GM19452 (cell line): Measurements from ENCODE around the gene GALNT13.
A peak's percentile ranks its signal among the peaks of the same experiment; 100 is the strongest.

Experiments used
- ATAC-seq: cut with Tn5 transposase; IDR thresholded peaks from one replicate; pipeline ENCODE4 v1.9.1; 2021; ENCODE audit not compliant: unreplicated experiment

The GALNT13 gene

DNA sequence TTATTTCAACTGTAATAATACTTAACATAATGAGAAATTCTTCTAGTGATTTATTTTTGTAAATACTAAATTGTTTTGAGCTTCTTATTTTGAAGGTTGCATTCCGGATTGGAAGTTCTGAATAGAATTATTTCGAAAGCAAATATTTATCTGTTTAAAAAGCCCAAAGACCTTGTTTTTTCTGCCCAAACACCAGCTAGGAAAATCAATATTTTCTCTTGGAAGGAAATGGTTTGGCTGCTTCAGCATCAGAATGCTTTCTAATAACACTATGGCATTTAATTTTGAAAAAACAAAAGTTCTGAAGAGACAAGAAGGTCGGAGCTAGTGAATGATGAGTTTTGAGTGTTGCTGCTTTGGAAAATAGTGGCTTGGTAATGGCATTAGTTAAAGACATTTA lies 522.9 kb downstream of the GALNT13 start:
- ATAC-seq, result no peak

DNA sequence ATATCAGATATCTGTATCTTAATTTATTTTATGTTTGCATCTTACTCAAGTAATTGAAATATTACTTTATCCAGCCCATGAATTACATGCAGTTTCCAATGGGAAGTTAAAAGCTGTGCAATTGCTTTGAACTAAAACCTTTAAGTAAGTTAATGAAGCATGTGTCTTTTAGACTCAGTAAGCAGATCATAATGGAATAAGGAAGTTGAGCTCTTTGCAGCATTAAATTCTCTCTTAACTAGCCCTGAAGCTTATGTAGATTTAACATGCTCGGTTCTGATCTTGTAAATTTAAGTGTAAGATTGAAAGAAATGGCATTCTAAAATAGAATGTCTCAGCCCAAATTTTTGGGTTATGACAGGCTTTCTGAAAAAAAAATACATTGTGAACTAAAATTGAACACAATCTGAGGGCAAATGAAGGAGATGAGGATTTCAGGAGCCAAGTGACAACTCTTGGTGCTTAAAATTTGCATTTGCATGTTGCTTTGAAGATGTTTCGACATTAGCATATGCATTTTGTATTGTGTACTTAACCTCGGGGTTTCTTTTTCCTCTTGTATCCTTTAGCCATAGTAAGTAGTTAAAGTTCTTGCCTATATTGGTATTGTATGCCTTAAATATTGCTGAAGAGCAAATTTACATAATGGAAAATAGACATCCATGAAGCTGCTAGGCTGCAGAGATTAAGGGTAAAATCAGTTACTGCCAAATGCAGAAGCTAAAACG lies 529.0 kb downstream of the GALNT13 start:
- ATAC-seq, result no peak

DNA sequence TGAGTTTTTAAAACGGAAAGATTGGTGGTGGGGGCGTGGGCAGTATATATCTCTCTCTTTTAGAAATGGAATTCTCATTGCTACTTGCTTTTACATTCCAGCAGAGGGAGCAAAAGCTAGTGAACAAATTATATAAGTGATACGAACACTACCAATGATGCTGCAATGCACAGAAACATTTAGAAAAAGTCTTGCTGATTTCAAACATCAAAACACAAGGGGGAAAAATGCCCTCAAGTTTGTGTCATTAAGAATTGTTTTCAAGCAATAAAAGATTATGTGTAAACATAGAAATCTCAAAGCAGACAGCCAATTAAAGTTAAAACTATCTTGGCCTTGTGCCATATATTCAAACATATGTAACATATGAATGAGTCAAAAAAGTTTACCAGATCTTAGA lies 530.5 kb downstream of the GALNT13 start:
- ATAC-seq, result peak; percentile 55

DNA sequence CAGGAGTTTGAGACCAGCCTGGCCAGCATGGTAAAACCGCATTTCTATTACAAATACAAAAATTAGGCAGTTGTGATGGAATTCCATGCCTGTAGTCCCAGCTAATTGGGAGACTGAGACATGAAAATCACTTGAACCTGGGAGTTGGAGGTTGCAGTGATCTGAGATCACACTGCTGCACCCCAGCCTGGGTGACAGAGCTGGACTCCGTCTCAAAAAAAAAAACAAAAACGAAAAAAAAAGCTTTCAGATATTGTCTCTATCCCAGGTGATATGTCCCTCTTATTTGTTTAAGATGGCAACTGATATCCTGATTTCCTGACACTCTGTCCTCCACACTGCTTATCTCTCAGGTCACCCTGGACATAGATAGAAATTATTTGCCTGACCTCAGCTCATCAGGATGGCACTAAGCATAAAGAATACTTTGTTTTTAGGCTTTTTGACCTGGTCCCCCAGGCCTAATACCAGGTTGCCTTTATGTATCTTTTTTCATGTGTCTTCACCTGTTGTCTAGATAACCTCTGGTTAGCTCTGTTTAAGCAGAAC lies 531.6 kb downstream of the GALNT13 start:
- no peak for ATAC-seq

DNA sequence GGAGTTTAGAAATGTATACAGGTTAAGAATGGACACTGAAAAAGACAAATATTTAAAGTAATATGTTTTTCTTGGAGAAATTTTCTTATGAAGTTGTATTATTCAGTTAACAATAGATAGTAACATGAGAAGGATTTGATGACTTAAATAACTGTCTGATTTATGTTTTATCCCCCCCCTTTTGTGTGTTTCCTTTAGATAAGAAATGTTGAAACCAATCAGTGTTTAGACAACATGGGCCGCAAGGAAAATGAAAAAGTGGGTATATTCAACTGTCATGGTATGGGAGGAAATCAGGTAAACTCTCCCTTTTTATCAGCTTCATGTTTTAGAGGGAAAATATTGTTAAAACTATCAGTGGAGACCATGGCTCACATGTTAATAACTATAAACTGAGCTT lies 537.1 kb downstream of the GALNT13 start:
- no peak for ATAC-seq

DNA sequence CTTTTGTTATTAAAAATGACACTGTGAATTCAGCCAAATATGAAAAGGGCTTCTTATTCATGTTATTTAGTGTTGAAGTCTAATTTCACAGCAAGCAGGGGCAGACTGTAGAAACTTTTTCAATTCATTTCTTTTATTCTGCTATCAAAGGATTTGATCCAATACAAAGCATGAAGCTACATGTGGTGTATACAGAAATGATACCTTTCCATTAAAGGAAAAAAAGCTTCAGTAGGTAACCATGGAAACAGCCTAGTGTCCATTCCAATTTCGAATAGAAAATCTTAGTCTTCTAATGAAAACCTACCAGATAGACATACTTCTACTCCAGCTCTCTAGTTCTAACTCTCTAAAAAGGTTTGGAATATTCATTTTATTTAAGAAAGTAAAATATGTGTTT lies 550.5 kb downstream of the GALNT13 start:
- no peak for ATAC-seq

DNA sequence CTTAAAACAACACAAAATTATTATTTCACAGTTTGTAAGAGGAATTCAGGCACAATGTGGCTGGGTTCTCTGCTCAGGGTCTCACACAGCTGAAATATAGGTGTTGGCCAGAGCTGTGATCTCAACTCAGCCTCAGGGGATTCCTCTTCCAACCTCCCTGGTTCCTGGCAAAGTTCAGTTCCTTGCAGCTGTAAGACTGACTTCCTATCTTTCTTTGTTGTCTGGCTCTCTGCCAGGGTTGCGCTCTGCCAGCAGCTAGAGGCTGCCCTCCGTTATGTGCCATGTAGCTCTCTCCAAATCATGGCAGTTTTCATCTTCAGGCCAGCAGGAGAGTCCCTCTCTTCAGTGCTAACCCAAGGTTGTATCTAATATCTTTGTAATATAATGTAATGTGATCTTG lies 554.3 kb downstream of the GALNT13 start:
- no peak for ATAC-seq

DNA sequence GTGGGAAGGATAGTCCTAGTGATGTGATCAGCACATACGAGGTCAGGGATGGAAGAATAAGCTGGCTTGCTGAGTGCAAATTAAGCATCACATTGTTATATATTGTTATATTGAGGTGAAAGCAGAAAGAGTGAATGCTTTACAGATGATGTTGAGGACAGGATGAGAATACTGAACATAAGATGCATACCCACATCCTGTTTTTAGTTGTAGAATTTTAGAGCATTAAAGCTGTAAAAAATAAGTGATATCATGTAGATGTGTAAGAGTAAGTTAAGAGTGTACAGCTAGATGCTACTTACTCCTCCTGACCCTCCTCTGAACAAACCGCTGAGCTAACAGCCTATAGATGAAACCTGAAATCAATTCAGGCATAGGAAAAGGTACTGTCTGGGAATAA lies 555.7 kb downstream of the GALNT13 start:
- ATAC-seq, result no peak

DNA sequence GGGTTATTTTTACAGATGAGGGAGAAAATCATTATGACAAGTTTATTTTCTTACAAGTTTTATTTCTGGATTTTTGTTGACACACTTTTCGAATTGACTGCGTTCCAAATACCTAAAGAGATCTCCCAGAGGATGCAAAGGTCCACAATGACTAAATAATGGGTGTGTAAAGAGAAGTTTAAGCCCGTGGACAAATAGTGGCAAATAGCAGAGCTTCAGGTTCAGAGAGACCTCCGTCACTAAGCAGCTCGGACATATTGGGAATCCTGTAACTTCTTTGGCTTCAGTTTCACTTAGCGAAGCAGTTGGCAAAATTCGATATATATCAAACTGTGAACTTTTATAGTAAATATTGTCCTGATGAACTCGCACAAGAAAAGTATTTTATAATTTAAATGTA lies 556.3 kb downstream of the GALNT13 start:
- no peak for ATAC-seq

DNA sequence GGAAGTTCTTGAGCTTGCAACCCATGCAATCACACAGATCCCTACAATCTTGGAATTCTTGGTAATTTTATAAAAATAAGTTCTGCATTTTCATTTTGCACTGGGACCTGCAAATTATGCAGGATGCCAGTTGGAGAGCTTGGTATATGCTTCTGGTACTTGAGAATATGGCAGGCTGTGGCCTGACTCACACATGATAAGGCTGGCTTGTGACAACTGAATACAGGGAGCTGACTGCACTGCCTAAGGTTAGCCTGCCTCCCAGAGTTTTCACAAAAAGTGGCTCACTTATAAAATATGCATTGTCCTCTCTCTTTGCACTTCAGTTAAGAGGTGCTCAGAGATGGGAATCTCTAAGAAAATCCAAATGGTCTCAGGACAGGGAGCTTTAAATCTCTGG lies 561.3 kb downstream of the GALNT13 start:
- ATAC-seq, result no peak

DNA sequence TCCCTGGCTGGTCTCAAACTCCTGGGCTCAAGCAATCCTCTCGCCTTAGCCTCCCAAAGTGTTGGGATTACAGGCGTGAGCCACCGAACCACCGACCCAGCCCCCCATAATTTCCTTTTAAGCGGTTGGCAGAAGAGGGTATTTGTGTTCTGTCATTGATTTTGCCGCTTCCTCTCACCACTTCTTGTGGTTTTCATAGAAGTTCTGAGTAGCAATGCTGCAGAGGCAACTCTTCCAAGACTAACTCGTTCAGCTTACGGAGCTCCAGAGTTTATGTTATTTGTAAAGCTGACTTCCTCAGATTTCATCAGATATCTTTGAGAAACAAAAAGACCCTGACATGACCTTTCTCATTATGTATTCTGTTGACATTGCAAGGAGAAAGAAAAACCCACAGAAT lies 565.4 kb downstream of the GALNT13 start:
- ATAC-seq, result no peak

DNA sequence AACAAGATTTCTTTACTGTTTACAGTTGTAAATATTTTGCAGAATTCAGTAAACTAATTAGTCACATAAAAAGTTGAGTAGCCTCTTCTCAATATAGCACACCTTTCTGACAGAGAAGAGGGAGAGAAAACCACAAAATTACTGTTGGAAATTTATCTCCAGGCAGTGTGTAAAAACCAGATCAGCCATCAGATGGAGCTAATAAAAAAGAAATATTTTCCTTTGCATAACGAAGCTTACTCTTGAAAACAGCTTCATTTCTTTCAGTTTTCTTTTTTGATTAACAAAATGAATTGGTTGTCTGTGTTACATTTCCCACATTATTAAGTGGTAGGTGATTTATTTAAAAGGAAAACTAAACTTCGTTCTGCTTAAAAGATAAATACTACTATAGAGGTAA lies 567.4 kb downstream of the GALNT13 start:
- no peak for ATAC-seq

DNA sequence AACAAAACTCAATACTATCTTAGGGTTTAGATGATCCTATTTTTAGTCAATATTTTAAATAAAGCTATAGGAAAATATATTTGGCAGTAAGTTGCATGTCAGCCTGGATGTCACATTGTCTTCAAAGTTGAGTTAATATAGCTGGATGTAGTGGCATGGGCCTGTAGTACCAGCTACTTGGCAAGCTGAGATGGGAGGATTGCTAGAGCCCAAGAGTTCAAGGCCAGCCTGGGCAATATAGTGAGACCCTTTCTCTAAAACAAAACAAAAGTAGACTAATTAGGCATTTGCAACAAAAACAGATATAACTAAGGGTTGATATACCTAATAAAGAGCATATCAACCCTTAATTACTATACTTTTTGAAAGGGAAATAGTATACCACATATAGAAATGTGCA lies 572.2 kb downstream of the GALNT13 start:
- ATAC-seq, result no peak

DNA sequence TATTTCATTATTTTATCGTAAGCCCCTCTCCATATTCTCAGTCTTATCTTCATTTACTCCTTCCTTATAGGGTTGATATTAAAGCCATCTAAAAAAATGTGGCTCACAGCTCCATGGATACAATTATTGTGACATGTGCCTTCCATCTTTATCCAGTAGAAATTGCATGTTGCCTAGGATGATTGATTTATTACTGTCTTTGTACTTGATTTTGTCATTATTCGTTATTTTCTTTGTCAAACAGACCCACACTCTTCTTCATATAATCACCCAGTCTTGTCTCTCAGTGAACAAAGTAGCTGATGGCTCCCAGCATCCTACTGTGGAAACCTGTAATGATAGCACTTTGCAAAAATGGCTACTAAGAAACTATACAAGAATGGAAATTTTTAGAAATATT lies 574.6 kb downstream of the GALNT13 start:
- ATAC-seq, result no peak

DNA sequence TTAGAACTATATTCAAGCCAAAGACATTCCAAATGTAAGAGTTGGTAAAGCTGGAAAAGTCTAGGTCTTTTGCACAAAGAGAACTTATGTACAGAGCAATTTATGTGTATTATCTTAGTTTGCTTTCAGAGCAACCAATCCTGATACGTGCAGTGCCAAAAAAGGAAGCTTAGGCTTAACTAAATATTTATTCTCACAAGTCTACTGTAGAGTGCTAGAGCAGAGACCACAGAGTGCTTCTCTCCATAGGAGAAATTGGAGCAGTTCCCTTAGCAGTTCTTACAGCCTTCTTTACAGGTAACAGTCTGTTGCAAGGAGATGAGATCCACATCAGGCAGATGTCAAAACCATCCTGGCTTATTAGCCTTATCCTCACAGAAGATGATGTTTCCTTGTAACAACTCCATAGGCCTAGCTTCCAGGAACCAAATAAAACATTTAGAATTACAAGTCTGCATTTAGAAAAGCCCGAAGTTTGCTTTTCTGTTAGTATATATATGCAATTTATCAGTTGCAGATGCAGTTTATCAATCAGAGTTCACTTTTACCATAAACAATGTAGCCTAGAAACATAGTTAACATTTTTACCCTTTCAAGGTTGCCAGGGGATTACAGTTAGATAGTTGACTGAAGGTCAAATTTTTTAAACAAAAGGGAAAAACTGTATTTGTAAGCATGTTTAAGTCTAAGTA lies 576.2 kb downstream of the GALNT13 start:
- ATAC-seq, result no peak

DNA sequence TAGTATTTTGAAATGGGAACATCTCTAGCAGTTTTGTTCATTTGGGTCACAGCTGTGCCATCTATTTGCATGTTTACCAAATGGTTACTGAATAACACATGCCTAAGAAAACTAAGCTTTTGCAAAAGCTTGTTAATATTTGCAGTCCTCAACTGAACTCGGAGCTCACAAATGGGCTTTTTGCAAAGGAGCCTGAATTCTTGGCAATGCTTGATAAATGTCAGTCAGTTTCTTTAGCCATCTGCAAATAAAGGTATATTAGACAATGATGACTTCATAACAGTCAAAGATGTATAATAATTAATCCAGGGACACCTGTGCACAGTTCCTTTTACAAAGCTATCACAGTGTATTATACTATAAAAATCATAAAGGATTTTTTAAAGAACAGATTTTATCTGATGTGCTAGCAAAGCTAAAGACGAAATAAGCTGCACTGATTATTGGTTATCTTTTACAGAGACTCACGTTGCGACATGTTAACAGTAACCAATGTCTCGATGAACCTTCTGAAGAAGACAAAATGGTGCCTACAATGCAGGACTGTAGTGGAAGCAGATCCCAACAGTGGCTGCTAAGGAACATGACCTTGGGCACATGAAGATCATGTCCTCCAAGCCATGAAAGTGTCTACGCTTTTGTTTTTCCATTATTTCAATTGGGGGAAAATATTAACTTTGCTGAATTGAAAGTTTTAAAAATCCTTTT lies 578.4 kb downstream of the GALNT13 start:
- ATAC-seq, result no peak

DNA sequence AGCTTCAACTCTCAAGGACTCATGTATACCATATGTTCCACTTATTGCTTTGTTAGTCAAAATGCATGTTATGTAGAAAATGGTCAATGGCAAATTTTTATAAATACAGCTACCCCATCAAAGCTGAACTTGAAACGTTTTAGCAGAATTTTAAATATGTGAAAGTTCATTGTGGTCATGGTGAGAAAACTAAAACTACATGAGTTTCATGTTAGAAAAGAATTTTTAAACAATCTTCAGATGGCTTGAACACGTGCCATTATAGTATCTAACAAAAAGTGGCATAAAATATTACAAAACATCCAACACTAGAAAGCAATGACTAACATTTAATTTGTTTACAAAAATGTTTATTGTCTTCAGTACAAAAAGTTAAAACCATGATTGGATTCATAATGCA lies 580.7 kb downstream of the GALNT13 start:
- ATAC-seq, result peak; percentile 34

DNA sequence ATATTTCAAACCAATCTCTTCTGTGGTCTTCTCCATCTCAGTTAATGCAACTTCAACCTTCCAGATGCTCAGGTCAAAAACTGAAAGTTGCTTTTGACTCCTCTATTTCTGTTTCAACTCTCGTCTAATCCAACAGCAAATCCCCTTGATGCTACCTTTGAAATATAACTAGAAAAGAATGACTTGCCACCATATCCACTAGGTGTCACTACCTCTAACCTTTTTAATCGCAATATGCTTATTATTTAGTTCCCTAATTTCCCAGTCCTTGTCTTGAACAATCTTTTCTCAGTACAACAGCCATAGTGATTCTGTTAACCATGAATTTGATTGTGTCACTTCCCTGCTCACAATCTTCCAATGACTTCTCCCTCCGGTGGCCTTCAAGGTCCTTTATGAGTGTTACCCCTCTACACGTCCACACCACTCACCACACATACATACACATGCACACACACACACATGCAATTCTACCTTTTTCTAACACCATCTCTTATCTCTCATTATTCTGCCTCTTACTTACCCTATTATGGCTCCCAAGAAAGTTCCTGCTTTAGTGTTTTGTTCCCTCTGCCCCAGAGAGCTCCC lies 581.3 kb downstream of the GALNT13 start:
- ATAC-seq, result peak; percentile 44

DNA sequence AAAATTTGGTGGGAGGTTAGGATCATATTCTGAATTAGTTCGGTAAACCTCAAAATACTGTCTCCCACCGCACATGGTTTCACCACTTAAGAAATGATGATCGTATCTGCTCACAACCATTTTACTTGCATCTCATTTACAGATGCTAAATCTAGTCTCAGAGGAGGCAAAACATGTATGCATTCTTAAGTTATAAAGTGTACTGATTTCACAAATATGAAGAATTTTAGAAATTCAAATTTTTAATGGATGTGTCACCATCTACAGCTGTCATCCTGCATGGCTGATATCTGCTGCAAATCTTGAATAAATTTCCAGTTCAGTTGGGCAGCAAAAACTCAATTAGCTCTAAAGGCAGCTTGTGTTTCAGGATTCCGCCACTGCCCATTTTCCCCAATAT lies 583.4 kb downstream of the GALNT13 start:
- ATAC-seq, result no peak

DNA sequence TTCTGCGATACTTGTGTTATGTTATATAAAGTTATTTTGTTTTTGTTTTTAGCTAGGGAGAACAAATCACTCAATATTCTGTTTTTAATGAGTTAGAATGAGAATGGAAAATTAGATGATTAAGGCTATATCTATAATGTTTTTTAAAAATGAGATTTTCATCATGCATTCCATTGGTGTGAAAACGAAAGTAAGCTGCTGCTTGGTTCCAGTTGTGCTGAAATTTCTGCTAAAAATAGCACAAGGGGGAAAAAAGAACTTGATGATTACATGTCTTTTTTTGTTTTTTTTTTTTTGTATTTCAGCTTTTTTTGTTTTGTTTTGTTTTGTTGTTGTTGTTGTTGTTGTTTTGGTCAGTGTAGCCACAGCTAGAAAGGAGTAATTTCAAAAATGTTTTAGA lies 584.1 kb downstream of the GALNT13 start:
- ATAC-seq, result no peak

DNA sequence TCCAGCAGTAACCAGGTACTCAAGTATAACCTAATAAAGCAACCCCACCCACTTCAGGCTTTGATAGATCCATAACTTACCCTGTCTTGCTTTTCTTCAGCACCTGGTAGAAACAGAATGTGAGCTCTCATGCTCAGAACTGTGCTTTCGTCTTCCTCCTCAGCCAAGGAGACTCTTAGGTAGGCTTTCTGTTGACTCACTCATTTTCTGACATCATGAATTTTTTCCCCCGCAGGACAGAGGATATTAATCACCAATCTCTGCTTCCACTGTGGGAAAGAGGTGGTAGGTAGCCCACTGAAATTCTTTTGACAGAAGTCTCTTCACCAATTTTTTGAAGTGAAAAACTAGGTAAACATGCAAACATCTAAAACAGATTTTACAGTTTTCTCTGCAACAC lies 585.6 kb downstream of the GALNT13 start:
- ATAC-seq, result no peak

DNA sequence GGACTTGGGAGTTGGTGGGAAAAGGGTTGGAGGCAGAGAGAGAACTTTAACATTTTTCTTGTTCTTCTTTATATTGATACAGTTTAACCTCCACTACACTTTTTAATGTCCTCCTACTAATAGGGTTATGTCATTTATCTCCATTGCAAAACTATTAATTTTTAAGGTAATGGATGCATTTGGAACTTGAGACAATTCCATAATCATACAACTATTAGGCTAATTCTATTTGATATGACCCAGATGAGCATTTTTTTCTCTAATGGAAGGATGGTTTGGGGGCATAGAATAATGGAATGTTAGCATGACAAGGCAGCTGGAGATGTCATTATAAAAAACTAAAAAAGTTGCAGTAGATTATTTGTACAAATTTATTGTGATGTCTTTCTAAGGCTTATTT lies 587.6 kb downstream of the GALNT13 start:
- ATAC-seq, result no peak
